GM10847 (cell line): Measurements from ENCODE around the gene CDH13.

Experiments used
- POLR2A ChIP-seq: IDR thresholded peaks from 2 replicates; pipeline ENCODE4 v1.6.1; 2011; ENCODE audit not compliant: insufficient read length; ENCODE audit errors: extremely low read depth

Gene CDH13

DNA sequence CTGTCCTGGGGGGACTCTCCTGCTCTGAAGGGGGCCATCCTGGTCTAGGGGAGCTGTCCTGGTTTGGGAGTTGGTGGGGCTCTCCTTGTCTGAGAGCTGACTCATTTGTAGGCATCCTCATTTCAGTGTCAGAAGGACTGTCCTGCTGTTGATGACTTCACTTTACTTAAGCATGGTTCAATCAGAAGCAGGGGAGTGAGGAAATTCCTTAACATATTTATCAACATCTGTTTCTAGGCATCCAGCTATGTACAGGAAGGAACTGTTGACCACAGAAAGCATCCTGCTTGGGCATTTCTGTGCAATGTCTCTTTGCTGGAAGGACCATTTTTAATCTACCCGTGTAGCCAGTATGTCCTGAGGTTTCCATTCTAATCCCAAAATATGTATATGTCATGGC lies 678.3 kb downstream of the CDH13 start:
- no peak for TF ChIP-seq POLR2A

DNA sequence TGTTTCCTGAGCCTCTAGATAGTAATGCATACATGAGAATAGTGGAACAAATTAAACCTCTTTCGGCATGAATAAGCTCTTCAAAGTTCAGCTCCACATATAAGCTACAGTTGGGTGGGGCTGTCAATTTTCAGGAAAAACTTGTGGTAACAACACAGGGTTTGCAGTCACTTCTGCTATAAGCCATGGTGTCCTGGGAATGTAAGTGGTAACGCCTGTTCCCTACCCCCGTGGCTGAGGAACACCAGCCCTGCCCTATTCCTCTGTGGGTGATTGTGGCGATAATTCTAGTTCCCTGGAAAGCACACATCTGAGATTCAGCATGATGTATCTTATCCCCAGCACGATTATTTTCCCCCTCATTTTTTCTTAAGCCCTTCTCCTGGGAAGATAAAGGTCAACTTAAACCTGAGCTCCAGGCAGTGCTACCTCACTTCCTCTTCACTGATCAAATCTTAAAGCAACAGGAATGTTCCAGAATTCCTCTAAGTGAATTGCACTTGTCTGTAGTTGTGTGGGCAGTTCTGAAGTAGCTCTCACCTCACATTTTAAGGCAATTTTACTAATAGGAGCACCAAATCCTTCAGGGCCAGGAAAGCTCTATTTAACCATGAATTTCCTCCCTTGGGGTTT lies 680.3 kb downstream of the CDH13 start:
- TF ChIP-seq POLR2A, result no peak

DNA sequence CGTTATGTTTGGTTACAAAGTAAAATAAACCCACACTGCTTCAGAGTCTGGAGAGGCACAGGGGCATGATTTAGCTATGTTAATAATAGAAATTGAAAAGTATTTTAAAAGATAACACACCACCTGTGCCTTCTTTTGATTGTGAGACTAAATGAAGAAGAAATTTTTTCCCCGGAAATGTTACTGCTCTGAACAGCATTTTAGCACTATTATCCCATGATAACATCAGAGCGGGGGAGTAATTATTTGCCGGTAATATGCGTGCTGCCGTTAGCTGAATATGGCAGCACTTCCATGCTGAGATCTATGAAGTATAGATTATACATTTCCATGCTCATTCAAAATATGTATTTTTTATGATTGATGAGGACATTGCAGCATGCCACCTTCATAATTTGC lies 680.8 kb downstream of the CDH13 start:
- no peak for TF ChIP-seq POLR2A

DNA sequence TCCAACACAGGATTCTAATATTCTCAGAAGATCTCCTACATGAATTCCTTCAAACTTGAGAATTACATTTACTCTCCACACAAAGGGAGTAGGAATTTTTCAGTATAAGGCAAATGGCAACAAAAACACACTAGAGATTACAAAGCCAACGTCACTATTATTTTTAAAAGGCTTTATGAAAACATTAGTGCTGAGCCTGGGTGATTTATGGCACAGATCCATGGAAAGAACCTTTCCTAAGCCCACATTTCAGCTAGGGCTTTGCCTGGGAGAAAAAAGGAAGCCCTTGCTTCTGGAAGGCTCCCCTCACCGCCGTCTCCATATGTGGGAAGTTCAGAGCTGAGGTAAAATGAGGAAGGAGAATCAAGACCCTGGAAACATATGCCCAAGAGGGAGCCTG lies 681.6 kb downstream of the CDH13 start:
- no peak for TF ChIP-seq POLR2A

DNA sequence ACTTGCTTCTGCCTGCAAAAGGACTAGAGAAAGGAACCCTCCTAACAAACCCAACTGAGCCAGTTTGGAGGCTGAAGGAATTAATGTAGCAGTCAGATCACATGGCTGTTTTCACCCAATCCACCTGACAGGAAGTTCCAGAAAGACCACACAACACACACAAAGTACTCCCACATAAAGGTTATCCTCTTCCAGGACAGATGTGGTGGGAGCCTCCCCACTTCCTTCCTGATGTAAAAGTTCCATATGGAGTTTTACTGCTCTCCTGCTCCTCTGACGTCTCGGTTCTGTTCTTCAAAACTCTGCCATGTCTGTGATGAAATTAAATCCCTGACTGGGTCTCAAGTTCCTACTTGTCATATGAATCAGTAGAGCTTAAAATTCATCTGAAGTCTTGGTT lies 684.0 kb downstream of the CDH13 start:
- TF ChIP-seq POLR2A, result no peak

DNA sequence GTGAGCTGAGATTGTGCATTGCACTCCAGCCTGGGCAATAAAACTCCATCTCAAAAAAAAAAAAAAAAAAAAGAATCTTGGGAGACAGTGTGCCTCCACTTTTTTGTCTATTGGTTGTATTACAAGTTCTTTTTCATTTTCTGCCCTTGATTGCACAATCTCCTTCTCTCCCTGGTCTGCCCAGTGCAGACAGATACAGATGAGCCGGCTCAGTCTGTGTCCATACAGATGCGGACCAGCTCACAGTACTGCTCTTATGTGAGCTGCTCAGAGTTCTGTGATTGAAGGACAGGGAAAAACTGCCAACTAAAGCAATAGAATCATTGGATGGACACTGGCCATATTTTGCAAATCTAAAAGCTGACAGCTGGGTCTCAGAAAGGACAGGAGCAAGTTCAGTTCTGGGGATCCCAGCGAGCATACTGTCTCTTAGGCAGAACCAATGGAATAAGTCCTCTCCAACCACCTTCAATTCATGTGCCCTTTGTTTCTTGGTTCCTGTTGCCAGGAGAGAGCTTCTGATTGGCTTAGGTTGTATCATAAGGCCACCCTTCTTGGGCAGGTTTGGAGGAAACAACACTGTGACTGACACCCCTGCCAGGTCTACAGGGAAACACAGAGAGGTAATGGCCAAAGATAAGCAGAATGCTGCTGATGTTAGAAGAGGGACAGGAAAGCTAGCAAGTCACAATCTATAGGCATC lies 685.4 kb downstream of the CDH13 start:
- no peak for TF ChIP-seq POLR2A

DNA sequence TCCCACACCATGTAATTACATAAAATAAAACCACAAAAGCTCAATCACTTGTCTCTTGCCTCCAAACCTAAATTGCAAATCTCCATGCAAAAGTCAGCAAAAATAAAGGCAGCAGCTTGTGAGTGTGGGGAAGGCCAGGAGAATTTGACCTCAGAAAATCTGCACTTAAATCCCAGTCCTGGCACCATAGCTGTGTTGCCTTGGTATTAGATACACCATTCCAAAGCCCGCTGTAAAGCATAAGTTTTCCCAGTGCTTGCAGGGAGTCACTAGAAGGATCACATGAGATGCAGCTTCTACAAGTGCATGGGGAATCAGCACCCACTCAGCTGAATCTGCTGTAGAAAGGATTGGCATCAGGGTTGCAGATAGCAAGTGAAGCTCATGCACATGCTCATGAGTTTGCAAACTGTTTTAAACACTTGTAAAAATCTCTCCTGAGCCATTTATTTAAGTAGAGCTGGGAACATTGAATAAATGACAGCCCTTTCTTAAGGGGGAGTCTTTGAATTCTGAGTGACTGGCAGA lies 686.0 kb downstream of the CDH13 start:
- no peak for TF ChIP-seq POLR2A

DNA sequence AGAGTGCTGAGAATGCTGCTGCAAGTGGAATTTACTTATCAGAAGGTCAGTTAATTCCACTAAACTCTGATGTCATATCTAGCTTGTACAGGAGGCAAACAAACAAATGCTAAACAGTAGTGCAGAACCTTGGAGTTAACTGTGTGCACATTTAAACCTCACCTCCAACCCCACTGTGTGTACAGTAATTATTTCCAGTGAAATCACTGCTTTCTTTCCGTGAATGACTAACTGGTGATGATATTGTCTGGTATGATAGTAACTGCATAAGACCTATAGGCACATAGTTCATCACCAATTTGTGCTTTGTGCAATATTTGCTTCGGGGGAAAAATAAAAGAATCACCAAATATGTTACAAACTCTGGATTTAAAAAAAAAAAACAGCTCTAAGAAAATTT lies 688.5 kb downstream of the CDH13 start:
- no peak for TF ChIP-seq POLR2A

DNA sequence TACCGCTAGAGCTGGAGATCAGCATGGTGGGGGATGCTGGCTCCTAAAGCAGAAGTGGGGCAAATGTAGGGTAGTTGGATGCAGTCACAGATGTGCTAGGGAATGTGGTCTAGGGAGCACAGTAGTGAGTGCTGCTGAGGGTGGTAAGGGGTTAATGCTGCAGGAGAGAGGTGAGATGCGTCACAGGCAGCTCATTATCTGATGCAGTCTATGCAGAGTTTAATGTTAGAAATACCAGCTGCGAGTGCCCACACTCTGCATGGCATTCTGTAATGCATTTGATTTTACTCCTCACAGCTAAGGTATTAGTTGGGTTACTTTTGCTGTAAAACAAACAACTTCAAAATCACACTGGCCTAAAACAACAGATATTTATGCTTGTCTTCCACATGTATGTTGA lies 689.7 kb downstream of the CDH13 start:
- no peak for TF ChIP-seq POLR2A

DNA sequence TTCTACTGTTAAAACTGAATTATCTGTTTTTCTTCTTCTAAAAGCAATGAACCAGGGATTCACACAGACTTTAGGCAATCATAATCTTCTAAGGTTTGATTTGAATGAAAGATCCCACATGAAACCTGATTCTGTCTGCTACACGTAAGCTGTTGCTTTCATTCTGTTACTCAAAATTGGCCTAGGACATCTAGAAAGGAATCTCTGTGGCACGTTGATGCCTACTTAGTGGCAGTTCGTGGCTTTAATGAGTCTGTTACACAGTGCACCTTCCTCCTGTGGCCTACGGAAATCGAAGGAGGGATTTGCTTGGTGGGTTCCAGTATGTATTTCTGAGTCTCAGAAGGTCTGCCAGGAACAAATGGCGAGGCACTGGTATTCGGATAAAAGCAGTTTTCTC lies 691.6 kb downstream of the CDH13 start:
- no peak for TF ChIP-seq POLR2A

DNA sequence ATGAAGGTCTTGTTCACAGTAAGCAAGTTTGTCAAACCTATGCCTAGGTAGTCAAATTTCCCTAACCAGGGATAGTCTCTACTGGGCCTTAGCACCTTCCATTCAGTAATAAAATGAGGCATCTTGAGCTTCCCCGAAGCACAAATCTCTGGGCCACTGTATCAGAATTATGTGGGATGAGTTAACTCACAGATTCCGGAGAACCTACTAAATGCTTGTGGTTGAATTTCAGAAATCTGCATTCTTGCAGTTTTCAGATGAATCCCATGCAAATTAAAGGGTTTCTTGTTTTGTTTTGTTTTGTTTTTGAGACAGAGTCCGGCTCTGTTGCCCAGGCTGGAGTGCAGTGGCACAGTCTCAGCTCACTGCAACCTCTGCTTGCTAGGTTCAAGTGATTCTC lies 702.2 kb downstream of the CDH13 start:
- no peak for TF ChIP-seq POLR2A

DNA sequence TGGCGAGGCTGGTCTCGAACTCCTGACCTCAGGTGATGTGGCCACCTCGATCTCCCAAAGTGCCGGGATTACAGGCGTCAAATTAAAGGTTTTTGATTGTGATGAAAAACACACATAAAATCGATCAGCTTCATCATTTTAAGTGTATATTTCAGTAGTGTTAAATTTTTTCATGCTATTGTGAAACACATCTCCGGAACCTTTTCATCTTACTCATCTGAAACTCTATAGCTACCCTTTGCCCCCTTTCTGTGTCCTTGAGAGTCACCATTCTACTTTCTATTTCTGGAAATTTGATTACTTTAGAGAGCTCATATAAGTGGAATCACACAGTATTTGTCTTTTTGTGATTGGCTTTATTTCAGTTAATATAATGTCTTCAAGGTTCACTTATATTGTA lies 702.7 kb downstream of the CDH13 start:
- TF ChIP-seq POLR2A, result no peak

DNA sequence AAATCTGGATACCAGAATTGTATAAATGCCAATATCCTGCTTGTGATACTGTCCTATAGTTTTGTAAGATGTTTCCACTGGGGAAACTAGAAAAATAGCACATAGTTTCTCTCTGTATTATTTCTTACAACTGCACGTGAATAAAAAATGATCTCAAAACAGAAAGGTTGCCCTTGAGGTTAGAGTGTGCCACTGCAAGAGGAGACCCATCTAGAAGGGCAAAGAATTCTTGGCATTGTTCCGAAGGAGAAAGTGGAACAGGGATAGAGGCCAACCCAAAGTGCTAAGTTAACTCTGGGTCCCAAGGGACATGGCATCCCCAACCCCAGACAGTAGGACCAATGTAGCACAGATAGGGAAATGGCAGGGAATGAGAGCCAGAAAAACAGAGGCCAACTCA lies 703.5 kb downstream of the CDH13 start:
- no peak for TF ChIP-seq POLR2A

DNA sequence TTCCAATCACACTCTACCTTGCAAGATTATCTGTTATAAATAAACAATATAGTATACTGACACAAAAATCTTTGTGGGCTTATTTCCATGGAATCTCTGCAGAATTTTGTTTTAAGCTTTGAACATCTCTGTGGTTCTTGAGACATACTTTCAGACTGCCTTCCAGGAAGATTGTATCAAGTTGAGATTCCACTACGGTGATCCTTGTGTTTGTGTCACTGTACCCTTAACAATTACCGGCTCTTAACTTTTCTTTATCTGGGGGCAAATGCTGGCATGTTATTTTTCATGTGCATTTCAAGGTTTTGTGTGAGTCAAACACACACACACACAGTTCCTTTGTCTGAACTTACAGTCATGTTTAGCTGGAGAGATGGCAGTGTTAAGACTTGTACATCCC lies 708.3 kb downstream of the CDH13 start:
- TF ChIP-seq POLR2A, result no peak

DNA sequence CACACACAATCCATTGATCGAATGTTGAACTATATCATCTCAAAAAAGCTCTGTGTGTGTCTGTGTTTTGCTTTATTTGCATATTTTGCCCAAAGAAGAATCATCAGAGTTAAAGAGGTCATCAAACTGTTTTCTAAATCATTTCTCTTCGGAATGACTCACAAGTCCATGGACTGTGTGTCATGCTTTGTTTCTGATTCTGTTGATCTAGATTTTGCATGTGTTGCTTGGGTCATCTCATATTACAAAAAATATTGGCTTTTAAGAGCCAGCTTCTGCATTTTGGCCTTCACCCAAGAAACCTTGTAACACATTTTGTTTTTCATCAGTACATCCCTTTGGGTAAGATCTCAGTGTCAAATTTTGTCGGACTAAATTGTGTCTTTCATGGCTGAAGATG lies 709.8 kb downstream of the CDH13 start:
- no peak for TF ChIP-seq POLR2A

DNA sequence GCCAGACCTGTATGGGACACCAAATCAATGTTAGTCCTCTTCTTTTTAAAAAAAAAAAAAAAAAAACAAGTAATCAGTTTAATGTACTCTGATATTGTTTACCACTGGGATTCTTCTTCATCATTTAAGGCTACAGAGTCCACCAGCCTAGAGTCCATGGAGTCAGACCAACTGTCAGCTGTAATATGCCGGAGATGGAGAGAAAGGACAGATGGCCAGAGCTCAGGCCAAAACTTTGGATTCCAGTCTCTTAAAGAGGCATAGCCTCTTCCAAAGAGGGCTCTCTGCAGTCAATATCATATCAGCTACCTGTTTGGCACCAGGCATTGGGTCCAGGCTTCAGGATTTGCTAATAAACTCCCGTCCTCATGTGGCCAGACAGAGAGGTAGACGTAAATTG lies 711.4 kb downstream of the CDH13 start:
- TF ChIP-seq POLR2A, result no peak

DNA sequence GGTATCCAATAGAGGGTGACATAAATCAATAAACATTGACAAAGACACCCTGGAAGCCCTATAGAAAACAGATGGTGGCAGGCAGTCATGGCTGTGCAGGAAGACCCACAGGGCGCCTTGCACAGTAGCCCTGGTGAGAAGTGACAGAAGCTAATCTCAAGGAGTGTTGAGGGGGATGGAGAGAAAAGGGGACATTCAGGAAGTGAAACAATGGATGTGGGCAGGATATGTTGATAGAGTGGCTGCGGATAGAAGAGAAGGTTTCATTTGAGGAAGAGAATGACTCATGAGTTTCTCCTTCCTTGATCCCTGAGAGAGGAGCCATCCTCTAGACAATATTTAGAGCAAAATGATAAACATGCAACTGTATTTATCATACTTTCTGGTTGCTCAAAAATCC lies 712.2 kb downstream of the CDH13 start:
- no peak for TF ChIP-seq POLR2A
